GM21576 (cell line): ENCODE measurements around the gene BACH2.
"Not testable (repeated sequence)": the region's sequence is repeated elsewhere in the genome, so short reads cannot be mapped to it uniquely, and the experiment has no call there.

Experiments
- ATAC-seq: cut with Tn5 transposase; IDR thresholded peaks from one replicate; pipeline ENCODE4 v1.9.1; 2021; ENCODE audit warnings: mild to moderate bottlenecking, moderate library complexity; ENCODE audit not compliant: unreplicated experiment

Gene BACH2

DNA sequence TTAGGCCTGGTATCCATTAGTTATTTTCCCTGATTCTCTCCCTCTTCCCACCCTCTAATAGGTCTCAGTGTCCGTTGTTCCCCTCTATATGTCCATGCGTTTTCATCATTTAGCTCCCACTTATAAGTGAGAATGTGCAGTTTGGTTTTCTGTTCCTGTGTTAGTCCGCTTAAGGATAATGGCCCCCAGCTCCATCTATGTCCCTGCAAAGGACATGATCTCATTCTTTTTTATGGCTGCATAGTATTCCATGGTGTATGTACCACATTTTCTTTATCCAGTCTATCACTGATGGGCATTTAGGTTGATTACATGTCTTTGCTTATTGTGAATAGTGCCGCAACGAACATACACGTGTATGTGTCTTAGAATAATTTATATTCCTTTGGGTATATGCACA is 14.4 kb downstream of the BACH2 start:
- not testable (repeated sequence) for ATAC-seq

DNA sequence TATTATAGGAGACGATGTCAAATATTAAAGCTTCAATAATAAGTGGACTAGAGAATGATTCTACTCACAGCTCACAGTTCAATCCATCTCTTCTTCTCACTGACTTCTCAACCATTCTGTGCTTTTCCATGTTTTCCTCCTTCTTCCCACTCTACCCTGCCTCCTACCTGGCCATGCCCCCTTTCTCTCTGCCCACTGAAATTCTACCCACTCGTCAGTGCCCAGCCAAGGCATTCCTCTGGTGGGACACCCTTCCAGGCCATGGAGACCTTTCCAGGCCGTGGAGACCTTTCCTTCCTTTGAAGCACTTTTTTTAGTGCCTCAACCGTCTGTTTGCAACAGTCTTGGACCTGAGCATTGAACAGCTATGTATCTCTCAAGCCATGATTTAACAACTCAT is 18.5 kb downstream of the BACH2 start:
- no peak for ATAC-seq

DNA sequence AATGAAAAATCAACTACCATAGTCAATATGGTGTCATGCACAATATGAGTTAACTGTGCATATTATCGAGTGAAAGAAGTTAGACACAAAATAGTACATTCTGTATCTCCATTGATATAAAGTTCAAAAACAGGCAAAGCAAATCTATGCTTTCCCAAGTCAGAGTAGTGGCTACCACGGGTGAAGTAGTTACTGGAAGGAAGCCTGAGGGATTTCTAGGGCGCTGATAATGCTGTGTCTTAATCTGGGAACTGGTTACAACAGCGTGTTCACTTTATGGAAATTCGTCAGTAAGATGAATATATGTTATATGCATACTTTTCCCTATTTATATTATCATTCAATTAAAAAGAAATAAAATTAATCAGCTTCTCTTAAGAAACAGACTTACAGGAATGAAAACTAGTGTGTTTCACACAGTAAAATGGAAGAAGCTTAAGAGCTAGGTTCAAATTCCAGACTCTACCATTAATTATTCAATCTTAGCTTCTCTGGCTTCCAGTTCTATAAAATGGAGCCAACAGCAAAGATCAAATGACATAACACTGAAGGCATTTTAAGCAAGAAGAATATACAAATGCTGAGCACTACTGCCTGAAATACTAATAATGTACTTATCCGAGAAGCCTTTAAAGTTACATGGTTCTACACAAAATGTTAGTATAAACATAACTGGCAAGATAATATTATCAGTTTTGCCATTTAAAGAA is 19.2 kb downstream of the BACH2 start:
- ATAC-seq, result no peak

DNA sequence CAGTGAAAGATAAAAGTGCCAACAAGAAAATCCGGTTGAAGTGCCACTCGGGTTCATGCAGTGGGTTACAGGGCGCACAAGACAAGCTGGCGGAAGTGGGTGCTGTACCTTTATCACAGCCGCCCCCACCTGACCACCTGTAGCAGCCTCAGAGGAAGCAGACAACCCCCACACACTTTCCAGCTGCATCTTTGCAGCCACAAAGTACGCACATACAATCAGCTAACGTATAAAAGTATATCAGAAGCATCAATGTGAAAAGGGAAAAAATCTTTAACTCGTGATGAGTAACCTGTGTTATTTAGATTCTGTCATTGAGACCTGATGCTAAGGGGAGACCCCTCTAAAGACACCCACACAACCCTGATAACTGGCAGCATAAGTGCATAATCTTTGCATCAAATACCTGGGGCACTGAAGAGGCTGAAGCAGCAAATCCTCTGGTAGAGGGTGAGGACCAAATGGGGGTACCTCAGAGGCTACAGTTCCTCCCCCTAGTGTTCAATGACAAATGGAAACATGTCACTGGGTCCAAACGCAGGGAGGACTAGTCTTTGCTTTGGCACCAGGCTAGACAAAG is 22.1 kb downstream of the BACH2 start:
- no peak for ATAC-seq

DNA sequence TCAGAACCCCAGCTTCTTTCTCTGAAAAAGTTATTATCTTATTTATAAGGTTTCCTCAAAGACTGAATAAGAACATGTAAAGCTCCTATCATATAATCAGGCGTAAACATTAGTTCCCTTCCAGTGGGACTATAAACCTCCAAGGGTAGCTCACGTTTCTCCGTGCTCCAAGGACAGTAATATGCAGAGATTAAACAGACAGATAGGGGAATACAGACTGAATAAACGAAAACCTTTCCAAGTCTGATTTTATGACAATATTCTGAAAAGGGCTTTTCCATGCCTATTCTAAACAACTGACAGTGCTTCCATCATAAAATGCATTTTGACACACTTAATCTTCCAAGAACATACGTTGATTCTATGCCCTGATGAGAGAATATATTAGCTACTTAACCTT is 22.8 kb downstream of the BACH2 start:
- ATAC-seq, result no peak

DNA sequence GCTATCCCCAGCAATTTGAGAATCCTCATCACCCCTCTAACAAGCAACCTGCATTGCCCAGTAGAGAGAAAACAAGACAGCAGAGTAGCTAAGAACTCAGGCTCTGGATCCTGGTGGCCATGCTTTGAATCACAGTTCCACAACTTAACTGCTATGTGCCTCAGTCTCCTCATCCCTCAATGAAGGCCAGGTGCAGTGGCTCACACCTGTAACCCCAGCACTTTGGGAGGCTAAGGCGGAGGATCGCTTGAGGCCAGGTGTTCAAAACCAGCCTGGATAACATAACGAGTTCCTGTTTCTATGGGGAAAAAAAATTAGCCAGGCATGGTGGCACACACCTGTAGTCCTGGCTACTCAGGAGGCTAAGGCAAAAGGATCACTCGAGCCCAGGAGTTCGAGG is 23.7 kb downstream of the BACH2 start:
- ATAC-seq, result no peak

DNA sequence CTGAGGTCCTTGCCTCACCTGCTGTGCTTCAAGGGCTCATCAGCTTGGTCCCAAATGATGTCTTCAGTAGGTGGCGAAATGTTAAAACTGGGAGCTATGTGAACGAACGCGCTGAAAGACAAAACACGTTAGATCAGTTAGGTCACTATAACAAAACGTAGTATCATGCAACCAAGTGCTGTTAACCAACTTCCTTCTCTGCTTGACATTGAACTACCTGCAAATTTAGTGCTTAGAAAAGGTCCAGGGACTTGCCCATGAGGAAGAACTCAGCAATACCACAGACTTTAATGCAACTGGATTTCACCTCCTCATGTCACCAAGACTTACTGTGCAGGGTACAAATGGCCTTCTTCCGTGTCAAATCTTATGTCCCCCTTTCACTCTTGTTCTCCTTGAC is 24.8 kb downstream of the BACH2 start:
- no peak for ATAC-seq

DNA sequence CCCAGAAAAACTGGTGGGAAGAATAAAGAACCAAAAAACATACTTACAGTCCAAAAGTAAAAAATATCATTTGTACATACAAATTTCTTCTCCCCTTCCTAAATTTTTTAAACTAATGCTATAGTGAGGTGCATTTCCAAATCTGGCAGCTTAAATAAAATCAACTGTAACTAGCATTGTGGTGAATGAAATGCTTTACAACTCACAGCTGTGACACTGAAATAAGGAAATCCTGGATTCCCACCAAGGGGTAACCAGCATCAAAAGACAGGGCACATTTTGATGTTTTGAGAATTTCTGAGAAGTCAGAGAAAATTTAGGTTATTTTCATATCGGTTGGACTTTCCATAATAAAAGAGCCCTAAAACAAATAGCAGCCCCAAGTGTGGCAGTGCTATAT is 27.3 kb downstream of the BACH2 start:
- no peak for ATAC-seq

DNA sequence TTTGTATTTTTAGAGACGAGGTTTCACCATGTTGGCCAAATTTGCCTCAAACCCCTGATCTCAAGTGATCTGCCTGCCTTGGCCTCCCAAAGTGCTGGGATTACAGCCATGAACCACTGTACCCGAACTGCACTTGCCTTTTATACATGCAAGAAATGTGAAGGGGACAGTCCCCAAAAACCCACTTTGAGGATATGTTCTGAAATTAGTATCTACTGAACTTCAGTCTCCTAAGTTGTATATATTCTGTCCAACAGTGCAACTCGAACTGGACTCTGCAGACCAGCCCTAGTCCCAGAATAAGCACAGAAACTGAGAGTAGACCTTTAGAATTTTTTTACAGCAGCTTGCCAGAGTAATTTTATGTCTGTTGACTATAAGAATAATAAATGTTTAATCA is 28.5 kb downstream of the BACH2 start:
- no peak for ATAC-seq

DNA sequence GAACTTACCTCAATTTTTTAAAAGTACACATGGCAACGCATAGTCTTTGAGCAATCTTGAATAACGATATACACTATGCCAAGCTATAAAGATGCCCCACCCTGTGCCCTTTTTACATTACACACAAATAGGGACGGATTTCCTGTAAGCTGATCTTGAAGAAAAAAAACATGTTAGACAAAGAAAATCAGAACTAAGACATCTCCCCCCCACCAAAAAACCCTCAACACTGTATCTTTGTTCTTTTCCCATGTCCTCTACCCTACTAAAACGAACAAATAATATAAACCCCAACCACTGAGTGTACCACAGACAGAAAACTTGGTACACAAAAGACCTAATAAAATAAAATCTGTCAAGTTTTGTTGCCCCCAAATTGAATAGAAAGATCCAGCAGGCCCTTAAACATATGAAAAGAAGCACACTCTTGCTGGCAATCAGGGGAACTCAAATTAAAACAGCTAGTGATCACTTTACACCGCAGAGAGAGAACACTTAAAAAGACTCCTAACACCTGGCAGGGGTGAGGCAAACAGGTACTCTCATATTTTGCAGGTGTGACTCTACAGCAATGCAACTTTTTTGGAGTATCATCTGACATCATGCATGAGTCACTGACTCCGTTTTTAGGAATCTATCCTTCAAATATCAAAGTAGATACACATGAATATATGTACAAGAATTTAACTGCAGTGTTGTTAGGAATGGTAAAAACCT is 29.6 kb downstream of the BACH2 start:
- ATAC-seq, result no peak

DNA sequence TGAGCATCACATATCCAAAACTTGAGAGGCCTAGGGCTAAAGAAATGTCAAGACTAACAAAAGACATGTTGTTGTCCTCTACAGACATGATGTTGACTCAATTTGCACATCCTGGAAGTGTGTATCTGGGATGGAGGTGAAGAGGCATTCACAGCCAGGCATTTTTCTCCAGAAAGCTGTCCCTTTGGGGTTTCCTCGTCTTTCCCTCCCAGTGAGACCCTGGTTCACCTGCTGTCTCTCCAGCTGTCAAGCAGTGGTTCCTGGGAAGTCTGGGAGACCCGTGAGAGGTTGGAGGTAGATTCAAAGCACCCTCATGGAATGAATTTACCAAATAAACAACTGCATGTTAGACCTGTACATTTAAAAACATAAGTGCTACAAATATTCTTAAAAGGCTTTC is 32.1 kb downstream of the BACH2 start:
- no peak for ATAC-seq

DNA sequence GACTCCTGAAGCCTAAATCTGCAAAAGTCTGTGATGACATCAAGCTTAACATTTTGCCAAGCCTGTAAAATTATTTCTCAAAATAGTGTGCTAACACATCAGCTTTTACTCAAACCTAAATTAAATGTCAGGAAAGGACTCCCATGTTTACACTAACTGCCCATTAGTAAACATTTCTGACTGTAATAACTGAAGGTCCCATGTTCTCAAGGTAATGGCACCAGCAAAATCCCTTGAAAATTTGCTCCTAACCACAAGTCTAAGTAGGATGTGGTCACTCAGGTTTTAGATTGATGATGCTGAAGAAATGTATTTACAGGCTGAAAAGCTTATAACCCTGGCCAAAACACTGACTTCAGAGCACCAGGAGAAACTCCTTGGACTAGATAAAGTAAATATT is 33.0 kb downstream of the BACH2 start:
- ATAC-seq, result no peak

DNA sequence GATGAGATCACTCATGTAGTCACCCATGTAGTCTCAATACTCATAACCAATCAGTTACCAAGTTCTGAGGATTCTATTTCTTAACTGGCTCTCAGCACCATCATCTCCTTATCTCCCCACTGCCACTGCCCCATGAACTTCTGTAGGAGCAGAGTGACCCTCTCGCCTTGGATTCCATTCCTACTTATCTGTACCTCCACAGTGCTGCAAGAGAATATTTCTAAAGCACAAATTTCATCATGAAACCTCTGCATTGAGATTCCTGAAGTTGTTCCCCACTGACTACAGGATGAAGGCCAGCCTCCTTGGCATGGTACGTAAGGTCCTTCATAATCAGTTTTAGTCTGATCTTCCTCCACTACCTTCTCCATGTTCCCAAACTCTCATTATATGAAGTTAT is 34.8 kb downstream of the BACH2 start:
- no peak for ATAC-seq

DNA sequence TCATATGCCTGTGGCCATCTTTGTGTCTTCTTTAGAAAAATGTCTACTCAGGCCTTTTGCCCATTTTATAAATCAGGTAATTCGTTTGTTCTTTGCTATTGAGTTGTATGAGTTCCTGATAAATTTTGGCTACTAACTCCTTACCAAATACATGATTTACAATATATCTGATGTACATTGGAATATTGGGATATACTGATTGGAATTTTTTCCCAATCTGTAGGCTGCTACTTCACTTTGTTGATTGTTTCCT is 39.2 kb downstream of the BACH2 start:
- ATAC-seq, result no peak

DNA sequence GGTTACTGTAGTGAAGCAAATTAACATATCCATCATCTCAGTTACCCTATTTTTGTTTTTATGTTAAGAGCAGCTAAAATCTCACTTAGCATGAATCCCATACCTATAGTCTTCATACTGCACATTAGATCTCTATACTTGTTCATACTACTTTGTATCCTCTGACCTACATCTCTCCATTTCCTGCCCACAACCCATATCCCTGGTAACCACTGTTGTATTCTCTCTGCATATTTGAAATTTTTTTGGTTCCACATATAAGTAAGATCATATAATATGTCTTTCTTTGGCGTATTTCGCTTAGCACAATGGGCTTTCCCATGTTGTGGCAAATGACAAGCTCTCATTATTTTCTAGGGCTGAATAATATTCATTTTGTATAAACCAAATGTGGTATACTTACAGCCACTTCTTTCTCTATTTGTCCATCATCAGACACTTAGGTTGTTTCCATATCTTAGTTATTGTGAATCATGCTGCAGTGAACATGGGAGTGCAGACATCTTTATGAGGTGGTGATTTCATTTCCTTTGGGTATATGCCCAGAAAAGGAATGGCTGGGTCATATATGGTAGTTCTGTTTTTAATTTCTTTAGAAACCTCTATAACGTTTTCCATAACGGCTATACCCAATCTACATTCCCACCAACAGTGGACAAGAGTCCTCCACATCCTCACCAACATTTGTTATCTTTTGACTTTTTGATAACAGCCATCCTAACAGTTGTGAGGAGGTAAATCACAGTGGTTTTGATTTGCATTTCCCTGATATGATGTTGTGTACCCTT is 39.8 kb downstream of the BACH2 start:
- ATAC-seq, result no peak

DNA sequence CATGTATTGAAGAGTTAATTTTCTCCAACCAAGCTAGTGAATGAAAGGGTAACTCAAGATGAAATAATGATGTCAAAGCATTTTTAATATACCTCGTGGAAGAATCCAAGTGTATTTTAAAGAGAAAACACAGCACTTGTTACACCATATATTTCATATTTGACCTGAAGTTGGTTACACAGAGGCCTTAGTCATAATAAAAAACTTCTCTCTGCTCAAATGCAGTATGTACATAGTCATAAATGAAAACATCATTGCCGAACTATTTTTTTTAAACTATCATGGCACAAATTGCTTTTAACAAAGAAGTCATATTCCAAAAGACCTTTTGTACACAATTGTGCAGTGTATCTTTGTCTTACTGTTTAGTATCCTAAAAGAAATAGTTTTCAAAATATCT is 43.0 kb downstream of the BACH2 start:
- no peak for ATAC-seq

DNA sequence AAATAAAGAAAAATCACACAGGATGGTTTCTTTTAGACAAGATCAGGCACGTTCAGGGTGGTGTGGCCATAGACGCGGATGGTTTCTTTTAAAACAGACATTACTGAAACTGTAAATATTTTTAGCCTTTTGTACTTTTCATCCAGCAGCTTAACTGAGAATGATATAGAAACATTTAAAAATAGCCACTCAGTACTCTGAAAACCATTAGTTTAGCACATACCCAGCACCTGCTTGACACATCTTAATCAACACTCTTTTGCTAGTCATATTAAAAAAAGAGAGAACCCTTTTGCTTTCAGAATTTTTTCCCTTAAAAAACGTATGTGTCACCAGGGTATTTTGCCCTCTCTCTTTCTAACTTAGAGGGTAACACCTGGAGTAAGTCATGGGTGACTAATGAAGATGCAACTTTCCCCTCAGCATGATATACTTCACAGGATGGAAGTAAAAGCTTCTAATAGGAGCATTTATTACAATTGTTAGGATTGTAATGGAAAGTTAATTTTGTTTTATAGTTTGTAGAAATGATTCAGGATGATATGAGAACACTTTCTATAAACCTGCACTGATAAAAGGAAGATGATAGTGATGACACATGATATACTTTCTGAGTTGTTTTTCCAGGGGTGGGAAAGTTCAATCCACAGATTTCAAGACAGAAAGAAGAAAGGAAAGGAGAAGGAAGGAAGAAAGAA is 45.2 kb downstream of the BACH2 start:
- peak; percentile 91 for ATAC-seq

DNA sequence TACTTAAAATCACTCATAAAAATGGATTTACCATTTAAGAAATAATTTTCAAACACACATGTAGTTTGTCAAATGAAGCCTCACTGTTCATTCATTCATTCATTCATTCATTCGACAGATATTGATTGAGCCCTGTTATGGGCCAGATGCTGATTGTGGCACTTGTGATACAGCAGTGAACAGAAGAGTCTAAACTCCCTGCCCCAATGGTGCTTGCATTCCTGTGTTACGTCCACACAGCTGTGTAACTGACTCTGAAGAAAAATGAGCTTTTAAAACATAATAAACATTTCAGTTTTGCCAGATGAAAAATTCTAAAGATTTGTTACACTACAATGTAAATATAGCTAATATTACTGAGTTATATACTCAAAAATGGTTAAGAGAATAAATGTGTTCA is 46.2 kb downstream of the BACH2 start:
- no peak for ATAC-seq

DNA sequence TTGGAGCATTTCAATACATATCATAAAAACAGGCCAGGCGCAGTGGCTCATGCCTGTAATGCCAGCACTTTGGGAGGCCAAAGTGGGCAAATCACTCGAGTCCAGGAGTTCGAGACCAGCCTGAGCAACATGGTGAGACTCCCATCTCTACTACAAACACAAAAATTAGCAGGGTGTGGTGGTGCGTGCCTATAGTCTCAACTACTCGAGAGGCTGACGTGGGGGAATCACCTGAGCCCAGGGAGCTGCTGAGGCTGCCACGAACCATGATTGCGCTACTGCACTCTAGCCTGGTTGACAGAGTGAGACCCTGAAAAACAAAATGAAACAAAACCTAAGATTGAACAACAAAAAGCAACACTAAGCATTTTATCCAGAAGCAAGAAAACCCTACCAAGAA is 47.2 kb downstream of the BACH2 start:
- no peak for ATAC-seq

DNA sequence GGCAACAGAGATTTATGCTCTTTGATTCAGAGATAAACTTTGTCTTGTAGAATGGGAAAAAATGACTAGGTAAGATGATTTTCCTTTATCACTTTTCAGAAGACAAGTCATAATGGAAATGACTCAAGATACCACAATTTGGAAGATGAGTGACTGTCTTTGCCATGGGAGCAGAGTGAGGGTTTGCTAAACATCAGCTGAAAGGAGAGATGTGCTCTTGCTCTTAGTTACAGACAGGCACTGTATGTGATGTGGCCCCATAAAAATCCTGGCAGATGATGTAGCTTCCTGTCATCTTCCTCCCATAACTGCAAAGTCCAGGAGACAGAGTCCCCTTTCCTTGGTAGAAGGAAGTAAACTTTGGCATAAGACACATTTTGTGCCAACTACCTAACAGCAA is 47.6 kb downstream of the BACH2 start:
- no peak for ATAC-seq

DNA sequence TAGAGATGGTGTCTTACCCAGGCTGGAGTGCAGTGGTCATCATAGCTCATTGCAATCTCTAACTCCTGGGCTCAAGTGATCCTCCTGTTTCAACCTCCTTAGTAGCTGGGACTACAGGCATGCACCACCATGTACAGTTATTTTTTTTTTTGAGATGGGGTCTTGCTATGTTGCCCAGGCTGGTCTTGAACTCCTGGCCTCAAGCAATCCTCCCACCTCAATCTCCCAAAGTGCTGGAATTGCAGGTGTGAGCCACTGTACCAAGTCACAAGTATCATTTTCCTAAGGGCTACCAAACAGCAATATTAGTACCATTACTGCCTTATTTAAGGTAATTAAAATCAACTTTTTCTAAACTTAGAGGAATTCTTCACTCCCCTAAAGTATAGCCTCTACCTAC is 49.4 kb downstream of the BACH2 start:
- ATAC-seq, result no peak
